SK-N-SH (cell line): Measurements from ENCODE around the gene KRTAP5-5.
"Not testable (repeated sequence)": the region's sequence is repeated elsewhere in the genome, so short reads cannot be mapped to it uniquely, and the experiment has no call there.

ENCODE experiments used
- CTCF ChIP-seq: fragments of 200-600 bp; sonication (generic); IDR thresholded peaks from 2 replicates; pipeline ENCODE4 v1.6.1; 2017; ENCODE audit warnings: antibody characterized with exemption, mild to moderate bottlenecking, moderate library complexity
- EP300 ChIP-seq, 2 experiments: IDR thresholded peaks; 2 replicates each; pipeline versions ENCODE4 v1.4.0 to v1.6.1; 2012; ENCODE audit warnings: borderline replicate concordance in 1 of 2, low read depth in 1 of 2, low read length in 1 of 2
- GATA2 ChIP-seq: sonication (generic); formaldehyde crosslinking; IDR thresholded peaks from 2 replicates; pipeline ENCODE4 v1.5.0; 2020; ENCODE audit warnings: mild to moderate bottlenecking, missing genetic modification reagents
- POLR2AphosphoS5 ChIP-seq: IDR thresholded peaks from 2 replicates; pipeline ENCODE4 v1.6.1; 2012; ENCODE audit warnings: low read depth, low read length
- TF ChIP-seq, protein P1 (sequence below): IDR thresholded peaks from 2 replicates; pipeline ENCODE4; 2012

DNA sequence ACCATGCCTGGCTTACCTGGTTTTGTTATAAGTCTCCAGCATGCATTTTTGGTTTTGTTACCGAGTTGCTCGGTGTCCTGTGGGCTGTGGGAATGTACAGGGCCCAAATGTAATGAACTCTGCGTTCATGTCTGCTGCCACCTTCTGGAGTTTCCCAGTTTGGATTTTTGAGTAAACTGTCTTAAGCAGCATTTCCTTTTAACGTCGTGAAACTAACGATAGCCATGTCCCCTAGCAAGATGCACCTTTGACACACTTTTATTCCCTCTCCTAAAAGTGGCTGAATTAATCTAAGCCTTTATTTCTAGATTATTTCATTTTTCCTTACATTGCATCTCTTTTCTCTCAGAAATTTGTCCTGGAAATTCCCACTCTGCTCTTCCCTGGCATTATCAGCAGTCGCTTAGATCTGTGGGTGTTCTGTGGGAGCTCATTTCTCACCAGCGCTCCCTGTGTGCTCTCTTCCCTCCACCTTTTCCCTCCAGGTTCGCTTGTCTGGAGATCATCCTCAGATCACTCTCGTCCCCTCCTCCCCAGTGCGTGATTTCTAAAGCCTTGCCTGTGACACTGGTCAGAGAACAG, 33.5 kb upstream of the KRTAP5-5 start:
- not testable (repeated sequence) for TF ChIP-seq POLR2AphosphoS5; GATA2 (CRISPR knock-in tag); CTCF; EP300 (IDR thresholded peaks at IDR 0.05; ENCODE audit: borderline replicate concordance in 1 of 2, low read depth in 1 of 2, low read length in 1 of 2)
- TF ChIP-seq, protein P1, sequence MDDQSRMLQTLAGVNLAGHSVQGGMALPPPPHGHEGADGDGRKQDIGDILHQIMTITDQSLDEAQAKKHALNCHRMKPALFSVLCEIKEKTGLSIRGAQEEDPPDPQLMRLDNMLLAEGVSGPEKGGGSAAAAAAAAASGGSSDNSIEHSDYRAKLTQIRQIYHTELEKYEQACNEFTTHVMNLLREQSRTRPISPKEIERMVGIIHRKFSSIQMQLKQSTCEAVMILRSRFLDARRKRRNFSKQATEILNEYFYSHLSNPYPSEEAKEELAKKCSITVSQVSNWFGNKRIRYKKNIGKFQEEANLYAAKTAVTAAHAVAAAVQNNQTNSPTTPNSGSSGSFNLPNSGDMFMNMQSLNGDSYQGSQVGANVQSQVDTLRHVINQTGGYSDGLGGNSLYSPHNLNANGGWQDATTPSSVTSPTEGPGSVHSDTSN: not testable (repeated sequence)
